DND-41 (cell line): ENCODE results near the gene TLK1.
"Not testable (repeated sequence)": the region's sequence is repeated elsewhere in the genome, so short reads cannot be mapped to it uniquely, and the experiment has no call there.

Source experiments
- ATAC-seq: fragments of 200-7000 bp; cut with Tn5 transposase; 3 replicates; pipeline ENCODE4 v1.9.1; 2021; ENCODE audit warnings: low read depth; ENCODE audit not compliant: insufficient read depth
- DNase-seq: peaks from one replicate; pipeline ENCODE4 v3.0.0-alpha.2; 2020
- H2AFZ ChIP-seq: 2 replicates; pipeline ENCODE4 v1.6.0; 2012; ENCODE audit warnings: low read depth, low read length
- H3K27ac ChIP-seq: 2 replicates; pipeline ENCODE4 v1.5.1; 2012; ENCODE audit warnings: low read length, inconsistent platforms
- H3K27me3 ChIP-seq: fragments of 200-600 bp; sonication (generic); 2 replicates; pipeline ENCODE4 v1.6.0; 2012; ENCODE audit warnings: low read length, mild to moderate bottlenecking, inconsistent platforms; ENCODE audit not compliant: insufficient read depth, poor library complexity
- H3K36me3 ChIP-seq: 2 replicates; pipeline ENCODE4 v1.5.1; 2012; ENCODE audit warnings: low read length, inconsistent platforms; ENCODE audit not compliant: insufficient read depth
- H3K4me1 ChIP-seq: 2 replicates; pipeline ENCODE4 v1.5.1; 2012; ENCODE audit warnings: mild to moderate bottlenecking, low read length; ENCODE audit not compliant: insufficient read depth
- H3K4me2 ChIP-seq: 2 replicates; pipeline ENCODE4 v1.6.0; 2012; ENCODE audit warnings: mild to moderate bottlenecking, moderate library complexity, low read length, inconsistent platforms; ENCODE audit not compliant: insufficient read depth
- H3K4me3 ChIP-seq, 2 experiments: fragments of 200-600 bp in 1 of 2; shearing (Covaris generic) in 1 of 2; 2 replicates each; pipeline ENCODE4 v1.5.1; 2012 to 2016; ENCODE audit warnings: inconsistent platforms in 2 of 2, low read length in 2 of 2, mild to moderate bottlenecking in 2 of 2, low read depth in 1 of 2, moderate library complexity in 1 of 2
- H3K79me2 ChIP-seq: 2 replicates; pipeline ENCODE4 v1.6.0; 2012; ENCODE audit warnings: low read length, inconsistent platforms; ENCODE audit not compliant: insufficient read depth
- H3K9ac ChIP-seq: 2 replicates; pipeline ENCODE4 v1.6.0; 2012; ENCODE audit warnings: low read depth, mild to moderate bottlenecking, inconsistent platforms, low read length, moderate library complexity
- H3K9me3 ChIP-seq: 2 replicates; pipeline ENCODE4 v1.5.1; 2012; ENCODE audit warnings: low read length, moderate library complexity, mild to moderate bottlenecking, inconsistent platforms; ENCODE audit not compliant: insufficient read depth, severe bottlenecking
- H4K20me1 ChIP-seq: 2 replicates; pipeline ENCODE4 v1.6.0; 2012; ENCODE audit warnings: low read length; ENCODE audit not compliant: insufficient read depth
- CTCF ChIP-seq: IDR thresholded peaks from 2 replicates; pipeline ENCODE4 v1.5.1; 2012; ENCODE audit warnings: borderline replicate concordance, low read length, moderate library complexity, mild to moderate bottlenecking; ENCODE audit not compliant: poor library complexity, severe bottlenecking; ENCODE audit errors: extremely low read depth
- EZH2 ChIP-seq: IDR thresholded peaks from 3 replicates; pipeline ENCODE4 v1.6.1; 2012; ENCODE audit warnings: borderline replicate concordance, low read depth, mild to moderate bottlenecking, moderate library complexity, low read length, inconsistent platforms; ENCODE audit not compliant: severe bottlenecking

The TLK1 gene

GRCh38 chr2:171095014-171095582 lies 65.6 kb downstream of the TLK1 start:
- Histone ChIP-seq H3K4me1 (no peaks in the 10 kb centered on the region), H3K27me3 (no peaks in the 10 kb centered on the region), H2AFZ (no peak overlapping the region), H3K9ac (no peak overlapping the region), H3K27ac (no peak overlapping the region), H3K4me3 (no peak overlapping the region), H4K20me1 (peaks cover 24% of the 10 kb centered on the region), H3K4me2 (no peak overlapping the region), H3K36me3 (peaks cover 12% of the 10 kb centered on the region), H3K9me3 (peaks cover 14% of the 10 kb centered on the region), H3K79me2 (peaks cover 97% of the 10 kb centered on the region)
- DNase-seq (no peak), ATAC-seq (no peak)
- TF ChIP-seq CTCF, result no peak
- no peak for TF ChIP-seq EZH2

- not testable (repeated sequence) for H3K36me3 ChIP-seq, H3K9me3 ChIP-seq, H3K27ac ChIP-seq, DNase-seq, H2AFZ ChIP-seq, H3K4me2 ChIP-seq, H3K27me3 ChIP-seq, H3K9ac ChIP-seq, H3K4me1 ChIP-seq, ATAC-seq, H3K4me3 ChIP-seq
- peaks cover 96% of the 10 kb centered on the region for H3K79me2 ChIP-seq
- peaks cover 42% of the 10 kb centered on the region for H4K20me1 ChIP-seq
Measured at GRCh38 chr2:171091517-171091916, 69.2 kb downstream of the TLK1 start.

- H3K4me3 ChIP-seq, result no peak overlapping the region
- H3K79me2 ChIP-seq, result peaks cover 97% of the 10 kb centered on the region
- no peaks in the 10 kb centered on the region for H3K4me1 ChIP-seq
- no peak overlapping the region for H2AFZ ChIP-seq
- H4K20me1 ChIP-seq, result peaks cover 45% of the 10 kb centered on the region
- no peak overlapping the region for H3K27ac ChIP-seq
- H3K36me3 ChIP-seq, result peaks cover 7% of the 10 kb centered on the region; the same call in 1 of the 2 replicates
- H3K9ac ChIP-seq, result no peak overlapping the region
- H3K9me3 ChIP-seq, result no peaks in the 10 kb centered on the region
- no peaks in the 10 kb centered on the region for H3K27me3 ChIP-seq
- DNase-seq (no peak), ATAC-seq (no peak)
- TF ChIP-seq EZH2 (no peak), CTCF (no peak)
- no peak overlapping the region for H3K4me2 ChIP-seq
Measured at GRCh38 chr2:171089489-171089888, 71.2 kb downstream of the TLK1 start.

- Histone ChIP-seq H3K27ac (no peak overlapping the region), H4K20me1 (peaks cover 51% of the 10 kb centered on the region)
Measured at GRCh38 chr2:171088057-171088834, 72.4 kb downstream of the TLK1 start.

More at GRCh38 chr2:171088057-171088834, 72.4 kb downstream of the TLK1 start:
- Histone ChIP-seq H3K4me1 (no peaks in the 10 kb centered on the region), H3K27me3 (no peaks in the 10 kb centered on the region), H3K36me3 (peaks cover 12% of the 10 kb centered on the region), H3K4me3 (no peak overlapping the region), H2AFZ (no peak overlapping the region), H3K4me2 (no peak overlapping the region), H3K9ac (no peak overlapping the region), H3K9me3 (no peaks in the 10 kb centered on the region), H3K79me2 (peaks cover 97% of the 10 kb centered on the region)
- DNase-seq, result no peak
- TF ChIP-seq EZH2, result no peak
- TF ChIP-seq CTCF, result no peak
- no peak for ATAC-seq
